HT1080 (cell line): Measurements from ENCODE around the gene PTPRE. TPM values are rescaled to one million over a fixed set of nuclear protein-coding genes. Genes with fewer than 3 reads are reported as not detected.
A peak's percentile ranks its signal among the peaks of the same experiment; 100 is the strongest.

Experiments
- DNase-seq: peaks from one replicate; pipeline ENCODE4 v3.0.0-alpha.2; 2015; ENCODE audit warnings: low read depth
- total RNA-seq: library from RNA; depleted of rRNA; stranded (reverse); fragments of >200 nt; shearing (Covaris generic); gene quantifications from 2 replicates; pipeline ENCODE4 v1.2.3, GENCODE V29; 2014; rRNA removed

PTPRE gene
- total RNA-seq, 1 experiment from 2014 or later: 32.0 TPM

- DNase-seq: no peak
These were observed 204.8 kb downstream of the PTPRE start for GRCh38 chr10:128111696-128112095.

- DNase-seq: no peak
These were observed 206.1 kb downstream of the PTPRE start for GRCh38 chr10:128113026-128113425.

- no peak for DNase-seq
These were observed 208.0 kb downstream of the PTPRE start for GRCh38 chr10:128114901-128115300.

GRCh38 chr10:128115356-128115755 lies 208.5 kb downstream of the PTPRE start:
- no peak for DNase-seq

- DNase-seq: no peak
These were observed 209.3 kb downstream of the PTPRE start for GRCh38 chr10:128116187-128116586.

GRCh38 chr10:128116851-128117615 lies 210.1 kb downstream of the PTPRE start:
- no peak for DNase-seq

GRCh38 chr10:128121750-128122412 lies 215.0 kb downstream of the PTPRE start:
- no peak for DNase-seq

- DNase-seq: no peak
These were observed 216.0 kb downstream of the PTPRE start for GRCh38 chr10:128122931-128123330.

- no peak for DNase-seq
These were observed 216.9 kb downstream of the PTPRE start for GRCh38 chr10:128123846-128124245.

GRCh38 chr10:128124813-128125403 lies 218.0 kb downstream of the PTPRE start:
- peak; percentile 33 for DNase-seq

GRCh38 chr10:128125416-128125943 lies 218.6 kb downstream of the PTPRE start:
- DNase-seq: no peak

GRCh38 chr10:128125944-128126764 lies 219.3 kb downstream of the PTPRE start, which contains the start of gene MKI67:
MKI67 (minus strand) TSS chr10:128126423; CDS start chr10:128125667, 756 bp downstream.
- peak; percentile 85 for DNase-seq

- DNase-seq: no peak
These were observed 221.7 kb downstream of the PTPRE start for GRCh38 chr10:128128582-128128981.

- peak; percentile 64 for DNase-seq
These were observed 223.1 kb downstream of the PTPRE start for GRCh38 chr10:128130051-128130450.

Other genes with a start within 250 kb of the PTPRE start
- gene FOXI2, start 169.9 kb upstream of the PTPRE start, total RNA-seq: not detected in 2 replicates
- gene CLRN3, start 14.2 kb upstream of the PTPRE start, total RNA-seq: not detected in 2 replicates
- 57.1 and 64.9 TPM in 2 replicates for gene MKI67, start 219.3 kb downstream of the PTPRE start, total RNA-seq